Right lobe of liver (tissue), 6 donors: ENCODE measurements around the gene TBC1D2. TPM values are rescaled to one million over a fixed set of nuclear protein-coding genes. Genes with fewer than 3 reads are reported as not detected.

Source experiments
- ATAC-seq, 4 donors: fragments of 200-7000 bp; cut with Tn5 transposase; one replicate each; pipeline ENCODE4 v1.9.1; 2020; ENCODE audit warnings: mild to moderate bottlenecking in 4 of 4, moderate library complexity in 4 of 4
- DNase-seq, 3 donors: peaks; one replicate each; pipeline ENCODE4 v3.0.0-alpha.2; 2020
- H3K27ac ChIP-seq, 3 donors: fragments of 200-600 bp; one replicate each; pipeline ENCODE4 v1.8.0; 2022
- H3K27me3 ChIP-seq, 2 donors: fragments of 200-600 bp; one replicate each; pipeline ENCODE4 v1.8.0; 2022
- H3K36me3 ChIP-seq, 4 donors: fragments of 200-600 bp; sonication (generic) in 1 of 4; one replicate each; pipeline versions ENCODE4 v1.5.1 to v1.8.0; 2017 to 2022; ENCODE audit warnings: control low read depth in 1 of 4
- H3K4me1 ChIP-seq, 4 donors: fragments of 200-600 bp; sonication (generic) in 1 of 4; one replicate each; pipeline versions ENCODE4 v1.5.1 to v1.8.0; 2017 to 2022; ENCODE audit warnings: control low read depth in 1 of 4
- H3K4me3 ChIP-seq, 3 donors: fragments of 200-600 bp; one replicate each; pipeline ENCODE4 v1.8.0; 2022
- H3K9me3 ChIP-seq, 4 donors: fragments of 200-600 bp; sonication (generic) in 1 of 4; one replicate each; pipeline versions ENCODE4 v1.5.1 to v1.8.0; 2017 to 2022; ENCODE audit warnings: control low read depth in 1 of 4
- CTCF ChIP-seq, 4 donors: fragments of 200-600 bp in 3 of 4; fragments of 450-650 bp in 1 of 4; IDR thresholded peaks; one replicate each; pipeline versions ENCODE4 v1.5.1 to v1.8.0; 2016 to 2022; ENCODE audit warnings: antibody characterized with exemption in 4 of 4, mild to moderate bottlenecking in 2 of 4
- POLR2A ChIP-seq: fragments of 450-650 bp; IDR thresholded peaks from one replicate; pipeline ENCODE4 v1.6.1; 2017; ENCODE audit warnings: antibody characterized with exemption, mild to moderate bottlenecking
- WGBS: methylation state at CpG from one replicate; pipeline ENCODE4 v1.1.6; 2018; ENCODE audit warnings: low coverage, low lambda C conversion rate; ENCODE audit not compliant: insufficient coverage; ENCODE audit errors: missing lambda C conversion rate; 5-methylcytosine and 5-hydroxymethylcytosine counted together
- intact Hi-C, 2 donors: fragments of 100-400 bp; cut with DNase I; formaldehyde crosslinking; loops; one replicate each; pipeline versions ENCODE4 v1.11.2 to v1.14.1; 2022
- total RNA-seq, 6 experiments: library from RNA; depleted of rRNA in 2 of 6; stranded (reverse); fragments of >200 nt in 2 of 6; fragmentation: NEBNext Ultra II Directional in 3 of 6; extraction: Animal tissue kit (Norgen Biotek cat#: 25700) in 3 of 6; gene quantifications; one replicate each; pipeline versions ENCODE4 v1.1.0 to v1.2.4, GENCODE V29; 2016 to 2023
- donor health status: DM: no; HTN: yes; CAD: no.
- donor health status: DM: no; HTN: no; CAD: no.
- donor health status: DM: no; HTN: no; CAD: no.
- donor health status: DM: no; HTN: yes; CAD: no.
- donor health status: DM: no; HTN: yes; CAD: no.

Gene TBC1D2
- total RNA-seq, 6 experiments from 2014 or later: 5.1 to 17.5 (median 9.7) TPM

GRCh38 chr9:98229620-98230019, 25.8 kb downstream of the TBC1D2 start:
- Histone ChIP-seq H3K4me1 (peaks cover 0 to 63% (median 36%) of the 10 kb centered on the region in 4 donors), H3K27me3 (no peaks in the 10 kb centered on the region), H3K4me3 (no peak overlapping the region), H3K36me3 (peaks cover 0 to 8% (median 0%) of the 10 kb centered on the region in 4 donors), H3K27ac (peak overlapping the region; percentile 92 to 100 (median 95)), H3K9me3 (no peaks in the 10 kb centered on the region)
- 74% methylated on average over 3 of the region's 3 CpGs for WGBS
- intact Hi-C loops: loop anchor here in 1 of 2 donors (10.0 kb wide), 1 partner anchor 155 kb away; no protein-coding TSS in a partner anchor
- DNase-seq (no peak), ATAC-seq (no peak)
- no peak for TF ChIP-seq POLR2A
- TF ChIP-seq CTCF (IDR thresholded peaks at IDR 0.05): no peak

GRCh38 chr9:98229090-98229395, 26.4 kb downstream of the TBC1D2 start:
- Histone ChIP-seq H3K9me3 (no peaks in the 10 kb centered on the region), H3K4me1 (peaks cover 0 to 66% (median 35%) of the 10 kb centered on the region in 4 donors), H3K27me3 (no peaks in the 10 kb centered on the region), H3K36me3 (peaks cover 0 to 8% (median 0%) of the 10 kb centered on the region in 4 donors), H3K4me3 (peak overlapping the region in 1 of 3 donors; percentile 2), H3K27ac (peak overlapping the region; percentile 92 to 100 (median 95))
- DNase-seq (no peak), ATAC-seq (no peak)
- no peak for TF ChIP-seq CTCF (IDR thresholded peaks at IDR 0.05)
- TF ChIP-seq POLR2A: no peak
- WGBS: 14% methylated on average over 1 of the region's 4 CpGs
- intact Hi-C loops: loop anchor here in 1 of 2 donors (10.0 kb wide), 1 partner anchor 154 kb away; no protein-coding TSS in a partner anchor

GRCh38 chr9:98228392-98229089, 26.9 kb downstream of the TBC1D2 start:
- peaks cover 0 to 66% (median 34%) of the 10 kb centered on the region in 4 donors for H3K4me1 ChIP-seq
- intact Hi-C loops: loop anchor here in 1 of 2 donors (10.0 kb wide), 1 partner anchor 154 kb away; no protein-coding TSS in a partner anchor
- peak; percentile 65 to 81 (median 73) for ATAC-seq

GRCh38 chr9:98227883-98228282, 27.6 kb downstream of the TBC1D2 start:
- Histone ChIP-seq H3K36me3 (peaks cover 0 to 4% (median 0%) of the 10 kb centered on the region in 4 donors), H3K9me3 (no peaks in the 10 kb centered on the region), H3K27ac (peak overlapping the region; percentile 92 to 100 (median 95)), H3K4me1 (peaks cover 0 to 66% (median 34%) of the 10 kb centered on the region in 4 donors), H3K27me3 (no peaks in the 10 kb centered on the region), H3K4me3 (no peak overlapping the region)
- 23% methylated on average over 6 of the region's 7 CpGs for WGBS
- DNase-seq (peak in 2 of 3 donors; percentile 69 to 72), ATAC-seq (peak; percentile 22 to 57 (median 56))
- intact Hi-C loops: loop anchor here in 1 of 2 donors (10.0 kb wide), 1 partner anchor 153 kb away; no protein-coding TSS in a partner anchor
- TF ChIP-seq CTCF (IDR thresholded peaks at IDR 0.05): no peak
- no peak for TF ChIP-seq POLR2A

More at GRCh38 chr9:98228392-98229089, 26.9 kb downstream of the TBC1D2 start:
- H3K9me3 ChIP-seq: no peaks in the 10 kb centered on the region
- peak overlapping the region; percentile 92 to 100 (median 95) for H3K27ac ChIP-seq
- H3K4me3 ChIP-seq: peak overlapping the region in 1 of 3 donors; percentile 2
- 36% methylated on average over 5 of the region's 10 CpGs for WGBS
- TF ChIP-seq POLR2A (peak; percentile 62), CTCF (IDR thresholded peaks at IDR 0.05) (no peak)
- DNase-seq: peak; percentile 46 to 86 (median 79)
- no peaks in the 10 kb centered on the region for H3K27me3 ChIP-seq
- H3K36me3 ChIP-seq: peaks cover 0 to 8% (median 0%) of the 10 kb centered on the region in 4 donors
